Esophagus muscularis mucosa (tissue), 4 donors: ENCODE results near the gene TRIM61. TPM values are rescaled to one million over a fixed set of nuclear protein-coding genes. Genes with fewer than 3 reads are reported as not detected.
"Not testable (repeated sequence)": the region's sequence is repeated elsewhere in the genome, so short reads cannot be mapped to it uniquely, and the experiment has no call there.

ENCODE experiments used
- DNase-seq: peaks from one replicate; pipeline ENCODE4 v3.0.0-alpha.2; 2017; ENCODE audit errors: extremely low spot score
- H3K27ac ChIP-seq, 4 donors: fragments of 200-600 bp; sonication (generic); replicated peaks in 1 of 4; 1 replicate in 3 of 4; 2 replicates in 1 of 4; pipeline ENCODE4 v1.5.1; 2016 to 2019; ENCODE audit warnings: mild to moderate bottlenecking in 1 of 4
- H3K27me3 ChIP-seq, 4 donors: fragments of 200-600 bp; sonication (generic); one replicate each; pipeline versions ENCODE4 v1.5.1 to v1.6.0; 2016 to 2019
- H3K36me3 ChIP-seq, 4 donors: fragments of 200-600 bp; sonication (generic); one replicate each; pipeline ENCODE4 v1.5.1; 2016 to 2019
- H3K4me1 ChIP-seq, 4 donors: fragments of 200-600 bp; sonication (generic); one replicate each; pipeline ENCODE4 v1.5.1; 2016 to 2019
- H3K4me3 ChIP-seq, 4 donors: fragments of 200-600 bp; sonication (generic); 1 replicate in 2 of 4; 2 replicates in 2 of 4; pipeline ENCODE4 v1.5.1; 2016 to 2019; ENCODE audit warnings: mild to moderate bottlenecking in 4 of 4, moderate library complexity in 1 of 4
- H3K9me3 ChIP-seq, 4 donors: fragments of 200-600 bp; sonication (generic); 1 replicate in 3 of 4; 2 replicates in 1 of 4; pipeline ENCODE4 v1.5.1; 2016 to 2019
- CTCF ChIP-seq, 3 experiments: fragments of 200-600 bp in 2 of 3; fragments of 450-650 bp in 1 of 3; sonication (generic) in 2 of 3; IDR thresholded peaks; one replicate each; pipeline ENCODE4 v1.5.1; 2017 to 2019; ENCODE audit warnings: antibody characterized with exemption in 3 of 3, mild to moderate bottlenecking in 2 of 3, moderate library complexity in 1 of 3
- EP300 ChIP-seq: sonication (generic); formaldehyde crosslinking; IDR thresholded peaks from one replicate; pipeline ENCODE4 v1.6.1; 2017; ENCODE audit warnings: antibody characterized with exemption
- POLR2A ChIP-seq: fragments of 450-650 bp; IDR thresholded peaks from one replicate; pipeline ENCODE4 v1.6.1; 2017; ENCODE audit warnings: antibody characterized with exemption, moderate library complexity, mild to moderate bottlenecking, low read depth
- POLR2AphosphoS5 ChIP-seq, 2 donors: sonication (generic); formaldehyde crosslinking; IDR thresholded peaks; one replicate each; pipeline ENCODE4 v1.6.1; 2017; ENCODE audit warnings: antibody characterized with exemption in 2 of 2
- WGBS: methylation state at CpG from one replicate; pipeline ENCODE4 v1.1.5; 2018; 5-methylcytosine and 5-hydroxymethylcytosine counted together
- intact Hi-C: fragments of 100-400 bp; cut with DNase I; formaldehyde crosslinking; loops from one replicate; pipeline ENCODE4 v1.15.1; 2023
- total RNA-seq, 4 donors: library from RNA; depleted of rRNA; stranded (reverse); fragments of >200 nt; gene quantifications; one replicate each; pipeline versions ENCODE4 v1.1.0 to v1.2.1, GENCODE V29; 2016

Gene TRIM61
- total RNA-seq, 4 donors from 2014 or later = 0.33 to 1.2 (median 0.46) TPM; not detected in 1

- Histone ChIP-seq H3K27ac (no peak overlapping the region), H3K27me3 (peaks cover 0 to 14% (median 0%) of the 10 kb centered on the region in 4 donors), H3K9me3 (no peaks in the 10 kb centered on the region), H3K4me1 (peaks cover 0 to 19% (median 14%) of the 10 kb centered on the region in 4 donors), H3K4me3 (no peak overlapping the region), H3K36me3 (no peaks in the 10 kb centered on the region)
- intact Hi-C loops = no loop called here
- WGBS = 93% methylated on average over 4 of the region's 4 CpGs
- no peak for DNase-seq
- TF ChIP-seq EP300 (no peak), CTCF (IDR thresholded peaks at IDR 0.05) (no peak), POLR2A (no peak), POLR2AphosphoS5 (IDR thresholded peaks at IDR 0.05) (no peak)
Measured at GRCh38 chr4:164955107-164955805, 22.2 kb downstream of the TRIM61 start.

- Histone ChIP-seq H3K27ac (no peak overlapping the region), H3K4me3 (no peak overlapping the region), H3K36me3 (no peaks in the 10 kb centered on the region), H3K27me3 (peaks cover 0 to 22% (median 0%) of the 10 kb centered on the region in 4 donors), H3K4me1 (peaks cover 0 to 15% (median 12%) of the 10 kb centered on the region in 4 donors), H3K9me3 (no peaks in the 10 kb centered on the region)
- 58% methylated on average over 3 of the region's 3 CpGs for WGBS
- intact Hi-C loops = no loop called here
- DNase-seq = no peak
- no peak for TF ChIP-seq EP300
- no peak for TF ChIP-seq POLR2AphosphoS5 (IDR thresholded peaks at IDR 0.05)
- TF ChIP-seq CTCF (IDR thresholded peaks at IDR 0.05) = no peak
- TF ChIP-seq POLR2A = no peak
Measured at GRCh38 chr4:164952551-164952950, 24.9 kb downstream of the TRIM61 start.

DNA sequence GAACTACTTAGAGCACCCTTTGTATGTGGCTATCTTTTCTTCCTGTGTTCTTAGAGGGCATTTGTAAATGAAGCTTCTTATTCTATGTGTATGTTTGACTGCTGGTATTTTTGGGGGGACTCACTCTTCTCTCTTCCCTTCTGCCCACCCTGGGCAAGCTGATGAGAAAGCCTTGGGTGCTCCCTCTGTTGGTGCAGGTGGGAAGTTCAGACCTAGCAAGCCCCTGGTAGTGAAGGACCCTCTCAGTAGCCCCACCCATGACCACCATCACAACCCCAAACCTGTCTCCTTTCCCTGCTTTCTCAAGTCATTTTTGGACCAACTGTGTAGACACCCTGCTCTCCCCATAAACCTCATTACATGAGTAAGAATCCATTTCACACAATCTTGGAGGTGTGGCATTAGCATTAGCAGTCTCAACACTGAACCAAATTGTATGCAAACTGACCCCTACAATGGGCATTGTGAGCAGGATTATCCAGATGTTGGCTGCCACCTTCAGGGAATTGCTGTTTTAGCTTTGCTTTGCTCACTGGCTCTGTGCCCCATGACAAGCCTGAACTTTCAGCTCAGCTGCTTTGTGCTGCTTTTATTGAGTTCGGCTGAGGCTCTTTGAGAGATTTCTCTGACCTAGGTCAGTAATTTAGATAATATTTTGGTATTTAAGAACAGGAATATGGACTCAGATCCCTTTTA is 27.9 kb downstream of the TRIM61 start:
- no peak overlapping the region for H3K27ac ChIP-seq
- TF ChIP-seq POLR2AphosphoS5 (IDR thresholded peaks at IDR 0.05) (no peak), CTCF (IDR thresholded peaks at IDR 0.05) (no peak), EP300 (no peak), POLR2A (no peak)
- intact Hi-C loops = no loop called here

GRCh38 chr4:164948975-164949374 is 28.5 kb downstream of the TRIM61 start:
- H3K9me3 ChIP-seq = no peaks in the 10 kb centered on the region
- H3K36me3 ChIP-seq = no peaks in the 10 kb centered on the region
- H3K27ac ChIP-seq = no peak overlapping the region
- 79% methylated on average over 4 of the region's 4 CpGs for WGBS
- H3K27me3 ChIP-seq = peaks cover 0 to 22% (median 0%) of the 10 kb centered on the region in 4 donors
- no peak overlapping the region for H3K4me3 ChIP-seq
- intact Hi-C loops = no loop called here
- no peak for TF ChIP-seq EP300
- TF ChIP-seq POLR2A = no peak
- TF ChIP-seq CTCF (IDR thresholded peaks at IDR 0.05) = no peak
- TF ChIP-seq POLR2AphosphoS5 (IDR thresholded peaks at IDR 0.05) = no peak
- no peaks in the 10 kb centered on the region for H3K4me1 ChIP-seq
- no peak for DNase-seq

More for the DNA sequence above, 27.9 kb downstream of the TRIM61 start:
- Histone ChIP-seq H3K36me3 (no peaks in the 10 kb centered on the region), H3K4me1 (no peaks in the 10 kb centered on the region), H3K27me3 (peaks cover 0 to 22% (median 0%) of the 10 kb centered on the region in 4 donors), H3K9me3 (no peaks in the 10 kb centered on the region), H3K4me3 (no peak overlapping the region)
- DNase-seq = no peak
- 50% methylated on average over 1 of the region's 1 CpG for WGBS

- peaks cover 0 to 24% (median 0%) of the 10 kb centered on the region in 4 donors for H3K27me3 ChIP-seq
- H3K9me3 ChIP-seq, H3K27ac ChIP-seq, intact Hi-C loops, H3K4me1 ChIP-seq, DNase-seq, H3K36me3 ChIP-seq, H3K4me3 ChIP-seq: not testable (repeated sequence)
- 84% methylated on average over 3 of the region's 3 CpGs for WGBS
Measured at GRCh38 chr4:164948006-164948405, 29.5 kb downstream of the TRIM61 start.
